ENCODE results near the gene ACTL10.

Gene ACTL10

GRCh38 chr20:33664085-33664761 lies 2.5 kb upstream of the ACTL10 start:
- no peak for DNase-seq (ENCODE audit: low read depth)

- no peak for DNase-seq (ENCODE audit: low read depth)
Observed at GRCh38 chr20:33664762-33665144, 2.0 kb upstream of the ACTL10 start.

GRCh38 chr20:33667245-33667675 lies 517 bp downstream of the ACTL10 start:
- DNase-seq (ENCODE audit: low read depth): no peak

- DNase-seq (ENCODE audit: low read depth): no peak
Observed at GRCh38 chr20:33667676-33668465, 1.1 kb downstream of the ACTL10 start.

- DNase-seq (ENCODE audit: low read depth): no peak
Observed at GRCh38 chr20:33668466-33669155, 1.9 kb downstream of the ACTL10 start.

- DNase-seq (ENCODE audit: low read depth): no peak
Observed at GRCh38 chr20:33669224-33669623, 2.5 kb downstream of the ACTL10 start.

GRCh38 chr20:33669873-33670640 lies 3.3 kb downstream of the ACTL10 start:
- no peak for DNase-seq (ENCODE audit: low read depth)

- no peak for DNase-seq (ENCODE audit: low read depth)
Observed at GRCh38 chr20:33670715-33671499, 4.2 kb downstream of the ACTL10 start.

- no peak for DNase-seq (ENCODE audit: low read depth)
Observed at GRCh38 chr20:33671573-33672288, 5.0 kb downstream of the ACTL10 start.

GRCh38 chr20:33672426-33673113 lies 5.8 kb downstream of the ACTL10 start:
- DNase-seq (ENCODE audit: low read depth): no peak

- no peak for DNase-seq (ENCODE audit: low read depth)
Observed at GRCh38 chr20:33673114-33673409, 6.3 kb downstream of the ACTL10 start.

- DNase-seq (ENCODE audit: low read depth): no peak
Observed at GRCh38 chr20:33673410-33674293, 6.9 kb downstream of the ACTL10 start.

GRCh38 chr20:33674294-33675135 lies 7.8 kb downstream of the ACTL10 start, which contains the start of gene NECAB3:
NECAB3 (minus strand) TSS chr20:33674428; CDS start chr20:33674352, 76 bp downstream.
- DNase-seq (ENCODE audit: low read depth): no peak

GRCh38 chr20:33675136-33675959 lies 8.6 kb downstream of the ACTL10 start:
- no peak for DNase-seq (ENCODE audit: low read depth)

- no peak for DNase-seq (ENCODE audit: low read depth)
Observed at GRCh38 chr20:33676121-33676520, 9.4 kb downstream of the ACTL10 start.

GRCh38 chr20:33676652-33677645 lies 10.2 kb downstream of the ACTL10 start:
- DNase-seq (ENCODE audit: low read depth): no peak

Data from non-pigmented ciliary epithelial cell (primary cell).